SH-SY5Y (cell line): ENCODE data around the gene MICAL2.

Experiments
- GATA2 ChIP-seq: IDR thresholded peaks from 2 replicates; pipeline ENCODE4 v1.6.1; 2011; ENCODE audit warnings: mild to moderate bottlenecking, low read depth, low read length
- GATA3 ChIP-seq: IDR thresholded peaks from 2 replicates; pipeline ENCODE4 v1.6.1; 2011; ENCODE audit warnings: low read depth, mild to moderate bottlenecking, low read length, moderate library complexity

DNA sequence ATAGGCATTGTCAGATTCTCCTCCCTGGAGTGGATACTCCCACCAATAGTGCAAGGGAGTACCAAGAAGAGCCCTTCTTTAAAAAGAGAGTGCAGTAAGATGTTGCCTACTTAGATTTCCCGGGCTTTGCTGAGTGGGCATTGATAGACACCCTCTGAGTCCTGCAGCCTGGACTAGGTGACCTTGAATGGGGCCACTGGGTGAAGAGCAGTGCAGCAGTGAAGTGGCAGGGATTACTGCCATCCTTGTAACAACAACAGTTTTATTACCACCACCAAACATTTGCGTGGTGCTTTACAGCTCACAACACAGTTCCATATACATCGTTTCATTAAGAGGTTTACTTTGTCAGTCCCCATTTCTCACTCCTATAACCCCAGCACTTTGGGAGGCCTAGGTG lies 59.4 kb downstream of the MICAL2 start:
- TF ChIP-seq GATA2 = no peak
- TF ChIP-seq GATA3 = no peak
